Breast epithelium (tissue), 3 donors: ENCODE results near the gene CPAMD8.

ENCODE experiments used
- POLR2A ChIP-seq: fragments of 450-650 bp; IDR thresholded peaks from one replicate; pipeline ENCODE4 v1.6.1; 2016; ENCODE audit warnings: antibody characterized with exemption, mild to moderate bottlenecking, moderate library complexity
- TF ChIP-seq, protein P1 (sequence below), 3 donors: fragments of 450-650 bp; IDR thresholded peaks; one replicate each; pipeline ENCODE4 v1.5.1; 2016 to 2017; ENCODE audit warnings: antibody characterized with exemption in 3 of 3, mild to moderate bottlenecking in 3 of 3, moderate library complexity in 3 of 3

GRCh38 chr19:17036640-17037039 lies 10.0 kb upstream of the CPAMD8 start:
- TF ChIP-seq, protein P1, sequence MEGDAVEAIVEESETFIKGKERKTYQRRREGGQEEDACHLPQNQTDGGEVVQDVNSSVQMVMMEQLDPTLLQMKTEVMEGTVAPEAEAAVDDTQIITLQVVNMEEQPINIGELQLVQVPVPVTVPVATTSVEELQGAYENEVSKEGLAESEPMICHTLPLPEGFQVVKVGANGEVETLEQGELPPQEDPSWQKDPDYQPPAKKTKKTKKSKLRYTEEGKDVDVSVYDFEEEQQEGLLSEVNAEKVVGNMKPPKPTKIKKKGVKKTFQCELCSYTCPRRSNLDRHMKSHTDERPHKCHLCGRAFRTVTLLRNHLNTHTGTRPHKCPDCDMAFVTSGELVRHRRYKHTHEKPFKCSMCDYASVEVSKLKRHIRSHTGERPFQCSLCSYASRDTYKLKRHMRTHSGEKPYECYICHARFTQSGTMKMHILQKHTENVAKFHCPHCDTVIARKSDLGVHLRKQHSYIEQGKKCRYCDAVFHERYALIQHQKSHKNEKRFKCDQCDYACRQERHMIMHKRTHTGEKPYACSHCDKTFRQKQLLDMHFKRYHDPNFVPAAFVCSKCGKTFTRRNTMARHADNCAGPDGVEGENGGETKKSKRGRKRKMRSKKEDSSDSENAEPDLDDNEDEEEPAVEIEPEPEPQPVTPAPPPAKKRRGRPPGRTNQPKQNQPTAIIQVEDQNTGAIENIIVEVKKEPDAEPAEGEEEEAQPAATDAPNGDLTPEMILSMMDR (IDR thresholded peaks at IDR 0.05) = no peak
- no peak for TF ChIP-seq POLR2A
